ENCODE measurements around the gene MORC3.
A peak's percentile ranks its signal among the peaks of the same experiment; 100 is the strongest.
"Not testable (repeated sequence)": the region's sequence is repeated elsewhere in the genome, so short reads cannot be mapped to it uniquely, and the experiment has no call there.

Gene MORC3

GRCh38 chr21:36386031-36386642, 66.1 kb downstream of the MORC3 start:
- DNase-seq: no peak

- no peak for DNase-seq
Observed at GRCh38 chr21:36388096-36388495, 68.1 kb downstream of the MORC3 start.

- no peak for DNase-seq
Observed at GRCh38 chr21:36388835-36389234, 68.8 kb downstream of the MORC3 start.

GRCh38 chr21:36391649-36392048, 71.7 kb downstream of the MORC3 start:
- DNase-seq: not testable (repeated sequence)

- no peak for DNase-seq
Observed at GRCh38 chr21:36395353-36396111, 75.5 kb downstream of the MORC3 start.

- no peak for DNase-seq
Observed at GRCh38 chr21:36396325-36396724, 76.3 kb downstream of the MORC3 start.

GRCh38 chr21:36396971-36397370, 77.0 kb downstream of the MORC3 start:
- DNase-seq: no peak

- DNase-seq: no peak
Observed at GRCh38 chr21:36397606-36398005, 77.6 kb downstream of the MORC3 start.

GRCh38 chr21:36399736-36400135, 79.7 kb downstream of the MORC3 start:
- DNase-seq: not testable (repeated sequence)

GRCh38 chr21:36400719-36401118, 80.7 kb downstream of the MORC3 start:
- no peak for DNase-seq

GRCh38 chr21:36402339-36402738, 82.3 kb downstream of the MORC3 start:
- no peak for DNase-seq

- no peak for DNase-seq
Observed at GRCh38 chr21:36403713-36404112, 83.7 kb downstream of the MORC3 start.

- no peak for DNase-seq
Observed at GRCh38 chr21:36408568-36408967, 88.6 kb downstream of the MORC3 start.

GRCh38 chr21:36411301-36411700, 91.3 kb downstream of the MORC3 start:
- no peak for DNase-seq

- DNase-seq: no peak
Observed at GRCh38 chr21:36412916-36413315, 92.9 kb downstream of the MORC3 start.

GRCh38 chr21:36415375-36415774, 95.4 kb downstream of the MORC3 start:
- no peak for DNase-seq

GRCh38 chr21:36419241-36419640, 99.2 kb downstream of the MORC3 start:
- DNase-seq: no peak

- peak; percentile 85 for DNase-seq
Observed at GRCh38 chr21:36419996-36420395, 100.0 kb downstream of the MORC3 start.

GRCh38 chr21:36420571-36421339, 100.8 kb downstream of the MORC3 start:
- DNase-seq: no peak

GRCh38 chr21:36422279-36423098, 102.5 kb downstream of the MORC3 start:
- DNase-seq: peak; percentile 81

GRCh38 chr21:36423771-36424433, 103.9 kb downstream of the MORC3 start:
- DNase-seq: peak; percentile 28

- no peak for DNase-seq
Observed at GRCh38 chr21:36424592-36424991, 104.6 kb downstream of the MORC3 start.
